ENCODE results near the gene THBS2.

DNA sequence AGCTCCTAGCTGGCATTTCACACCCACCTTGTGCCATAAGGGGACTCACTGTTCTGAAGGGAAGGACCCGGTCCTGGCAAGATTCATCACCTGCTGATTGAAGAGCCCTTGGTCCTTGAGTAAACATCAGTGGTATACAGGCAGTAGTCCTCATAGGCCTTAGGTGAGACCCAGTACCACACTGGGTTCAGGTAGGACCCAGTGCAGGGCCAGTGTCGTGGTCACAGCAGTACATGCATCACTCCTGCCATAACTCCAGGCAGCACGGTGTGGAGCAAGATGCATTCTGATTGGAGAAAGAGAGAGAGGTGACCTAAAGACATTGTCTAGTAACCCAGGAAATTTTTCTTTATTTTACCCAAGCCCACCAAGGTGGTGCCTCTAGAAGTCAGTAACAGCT lies 49.1 kb upstream of the THBS2 start:
- no peak for TF ChIP-seq POLR2AphosphoS5 (IDR thresholded peaks at IDR 0.05; ENCODE audit: low read depth, low read length)
- TF ChIP-seq SIN3A (IDR thresholded peaks at IDR 0.05; ENCODE audit: borderline replicate concordance, insufficient read depth, low read length), result no peak
